Measurements from ENCODE around the gene THBD. TPM values are rescaled to one million over a fixed set of nuclear protein-coding genes. Genes with fewer than 3 reads are reported as not detected.

Gene THBD
- total and polyA plus RNA-seq, 2 experiments from 2014 or later = 50.1 to 79.6 TPM

DNA sequence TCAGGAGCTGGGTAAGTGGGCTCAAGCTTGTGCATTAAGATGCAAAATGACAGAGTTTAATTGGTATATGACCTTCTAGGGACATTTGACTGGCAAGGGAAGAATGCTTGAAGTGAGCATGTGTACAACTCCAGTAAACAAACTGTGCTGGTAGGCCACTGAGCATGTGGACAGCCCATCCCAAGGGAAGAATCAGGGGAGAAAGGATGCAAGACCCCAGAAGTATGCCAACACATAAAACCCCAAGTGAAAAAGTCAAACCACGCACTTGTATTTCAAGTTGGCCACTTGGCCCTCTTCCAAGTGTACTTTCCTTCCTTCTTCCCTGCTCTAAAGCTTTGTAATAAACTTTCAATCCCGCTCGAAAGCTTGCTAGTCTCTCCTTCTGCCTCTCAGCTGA, 10.4 kb upstream of the THBD start:
- H4K20me1 ChIP-seq (ENCODE audit: insufficient read depth, poor library complexity, severe bottlenecking) = no peaks in the 10 kb centered on the region

DNA sequence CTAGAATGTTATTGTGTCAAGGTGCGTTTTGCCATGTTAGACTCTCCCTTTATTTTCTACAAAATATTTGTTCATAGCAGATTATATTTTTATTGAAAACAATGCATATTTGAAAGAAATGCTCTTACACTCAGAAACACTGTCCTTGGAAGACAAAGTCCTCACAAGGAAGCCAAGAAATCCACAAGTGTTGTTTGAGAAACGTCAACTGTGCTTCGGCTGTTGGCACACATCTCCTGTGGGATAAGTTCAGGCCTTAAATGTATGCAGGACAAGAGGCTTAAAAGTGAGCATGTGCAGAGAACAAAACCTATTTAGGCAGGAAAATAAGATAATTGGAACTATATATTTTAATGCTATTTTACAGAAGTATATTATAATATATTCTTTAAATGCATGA, 9.5 kb upstream of the THBD start:
- no peak for DNase-seq (ENCODE audit: low spot score)
- peaks cover 25% of the 10 kb centered on the region for H3K4me1 ChIP-seq (ENCODE audit: insufficient read depth)
- no peaks in the 10 kb centered on the region for H3K36me3 ChIP-seq (replicated peaks; ENCODE audit: insufficient read depth, low read depth)
- no peaks in the 10 kb centered on the region for H4K20me1 ChIP-seq (ENCODE audit: insufficient read depth, poor library complexity, severe bottlenecking)
- H3K27me3 ChIP-seq = no peaks in the 10 kb centered on the region
- no peaks in the 10 kb centered on the region for H3K79me2 ChIP-seq
- TF ChIP-seq EZH2phosphoT487 (IDR thresholded peaks at IDR 0.05; ENCODE audit: low read depth, severe bottlenecking, unreplicated experiment) = no peak
- TF ChIP-seq, protein P1, sequence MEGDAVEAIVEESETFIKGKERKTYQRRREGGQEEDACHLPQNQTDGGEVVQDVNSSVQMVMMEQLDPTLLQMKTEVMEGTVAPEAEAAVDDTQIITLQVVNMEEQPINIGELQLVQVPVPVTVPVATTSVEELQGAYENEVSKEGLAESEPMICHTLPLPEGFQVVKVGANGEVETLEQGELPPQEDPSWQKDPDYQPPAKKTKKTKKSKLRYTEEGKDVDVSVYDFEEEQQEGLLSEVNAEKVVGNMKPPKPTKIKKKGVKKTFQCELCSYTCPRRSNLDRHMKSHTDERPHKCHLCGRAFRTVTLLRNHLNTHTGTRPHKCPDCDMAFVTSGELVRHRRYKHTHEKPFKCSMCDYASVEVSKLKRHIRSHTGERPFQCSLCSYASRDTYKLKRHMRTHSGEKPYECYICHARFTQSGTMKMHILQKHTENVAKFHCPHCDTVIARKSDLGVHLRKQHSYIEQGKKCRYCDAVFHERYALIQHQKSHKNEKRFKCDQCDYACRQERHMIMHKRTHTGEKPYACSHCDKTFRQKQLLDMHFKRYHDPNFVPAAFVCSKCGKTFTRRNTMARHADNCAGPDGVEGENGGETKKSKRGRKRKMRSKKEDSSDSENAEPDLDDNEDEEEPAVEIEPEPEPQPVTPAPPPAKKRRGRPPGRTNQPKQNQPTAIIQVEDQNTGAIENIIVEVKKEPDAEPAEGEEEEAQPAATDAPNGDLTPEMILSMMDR (IDR thresholded peaks at IDR 0.05; ENCODE audit: poor library complexity) = no peak
- no peak for TF ChIP-seq EZH2 (IDR thresholded peaks at IDR 0.05; ENCODE audit: borderline replicate concordance)
- H3K4me3 ChIP-seq = no peak overlapping the region
- H3K9me3 ChIP-seq (ENCODE audit: low read depth) = no peaks in the 10 kb centered on the region
- no peaks in the 10 kb centered on the region for H3K9me2 ChIP-seq (replicated peaks; ENCODE audit: insufficient read depth)
- no peak overlapping the region for H3K27ac ChIP-seq
- no peak overlapping the region for H3K4me2 ChIP-seq
- H2AFZ ChIP-seq = no peak overlapping the region
- 78% methylated on average over 3 of the region's 3 CpGs for WGBS (ENCODE audit: low lambda C conversion rate, missing lambda C conversion rate)

More for the DNA sequence above, 10.4 kb upstream of the THBD start:
- H3K79me2 ChIP-seq = no peaks in the 10 kb centered on the region
- no peak overlapping the region for H3K27ac ChIP-seq
- H3K36me3 ChIP-seq (replicated peaks; ENCODE audit: insufficient read depth, low read depth) = no peaks in the 10 kb centered on the region
- no peak overlapping the region for H3K4me3 ChIP-seq
- no peak overlapping the region for H2AFZ ChIP-seq
- no peaks in the 10 kb centered on the region for H3K9me2 ChIP-seq (replicated peaks; ENCODE audit: insufficient read depth)
- H3K4me1 ChIP-seq (ENCODE audit: insufficient read depth) = peaks cover 25% of the 10 kb centered on the region
- TF ChIP-seq EZH2phosphoT487 (IDR thresholded peaks at IDR 0.05; ENCODE audit: low read depth, severe bottlenecking, unreplicated experiment) = no peak
- no peak overlapping the region for H3K4me2 ChIP-seq
- H3K9me3 ChIP-seq (ENCODE audit: low read depth) = no peaks in the 10 kb centered on the region
- no peaks in the 10 kb centered on the region for H3K27me3 ChIP-seq
- WGBS (ENCODE audit: low lambda C conversion rate, missing lambda C conversion rate) = 52% methylated on average over 3 of the region's 3 CpGs
- DNase-seq (ENCODE audit: low spot score) = no peak

DNA sequence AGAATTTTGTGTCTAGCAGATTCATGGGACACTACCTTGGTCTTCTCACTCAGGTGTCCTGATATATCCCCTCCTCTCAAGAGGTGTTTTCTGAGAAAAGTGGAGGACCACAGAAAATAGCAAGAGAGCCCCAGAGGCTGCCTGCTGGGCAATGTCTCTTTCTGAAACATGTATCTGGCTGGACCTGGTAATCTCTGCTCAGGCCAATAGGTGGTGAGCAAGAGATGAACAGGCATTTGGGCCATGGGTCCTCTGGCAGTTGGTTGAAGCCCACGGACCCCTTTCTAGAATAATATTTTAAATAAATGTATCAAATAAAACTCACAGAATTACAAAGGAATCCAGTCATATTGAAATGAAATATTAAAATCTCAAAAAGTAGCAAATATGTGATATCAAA, 8.8 kb upstream of the THBD start:
- WGBS (ENCODE audit: low lambda C conversion rate, missing lambda C conversion rate) = 59% methylated on average over 1 of the region's 1 CpG
- Histone ChIP-seq H2AFZ (no peak overlapping the region), H4K20me1 (ENCODE audit: insufficient read depth, poor library complexity, severe bottlenecking) (no peaks in the 10 kb centered on the region), H3K27me3 (no peaks in the 10 kb centered on the region), H3K4me2 (no peak overlapping the region), H3K9me3 (ENCODE audit: low read depth) (no peaks in the 10 kb centered on the region), H3K4me1 (ENCODE audit: insufficient read depth) (peaks cover 25% of the 10 kb centered on the region), H3K9me2 (replicated peaks; ENCODE audit: insufficient read depth) (no peaks in the 10 kb centered on the region), H3K27ac (no peak overlapping the region), H3K79me2 (no peaks in the 10 kb centered on the region), H3K4me3 (no peak overlapping the region), H3K36me3 (replicated peaks; ENCODE audit: insufficient read depth, low read depth) (no peaks in the 10 kb centered on the region)
- no peak for TF ChIP-seq EZH2 (IDR thresholded peaks at IDR 0.05; ENCODE audit: borderline replicate concordance)
- TF ChIP-seq, protein P1 (IDR thresholded peaks at IDR 0.05; ENCODE audit: poor library complexity) = no peak
- no peak for DNase-seq (ENCODE audit: low spot score)

DNA sequence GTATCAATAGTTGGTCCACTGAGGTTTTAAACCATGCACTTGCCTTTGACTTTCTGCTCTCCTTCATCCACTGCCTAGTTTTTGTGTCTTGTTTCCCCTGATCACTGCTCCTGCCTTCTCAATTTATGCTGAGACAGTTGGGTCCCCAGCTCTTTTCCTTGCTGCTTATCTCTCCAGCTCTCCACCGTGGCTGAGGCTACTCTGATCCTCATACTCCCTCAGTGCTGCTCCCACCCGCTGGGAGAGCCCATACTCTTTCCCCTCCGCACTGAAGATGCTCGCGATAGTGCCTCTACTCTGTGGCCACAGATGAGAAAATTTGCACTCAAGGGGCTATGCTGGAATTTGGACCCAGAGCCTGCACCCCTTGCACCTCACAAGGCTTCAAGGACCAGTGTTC, 3.4 kb upstream of the THBD start:
- no peaks in the 10 kb centered on the region for H3K36me3 ChIP-seq (replicated peaks; ENCODE audit: insufficient read depth, low read depth)
- no peaks in the 10 kb centered on the region for H3K79me2 ChIP-seq
- H3K27ac ChIP-seq = no peak overlapping the region
- H3K4me3 ChIP-seq = no peak overlapping the region
- TF ChIP-seq EZH2phosphoT487 (IDR thresholded peaks at IDR 0.05; ENCODE audit: low read depth, severe bottlenecking, unreplicated experiment) (no peak), EZH2 (IDR thresholded peaks at IDR 0.05; ENCODE audit: borderline replicate concordance) (no peak)
- TF ChIP-seq, protein P1 (IDR thresholded peaks at IDR 0.05; ENCODE audit: poor library complexity) = no peak
- WGBS (ENCODE audit: low lambda C conversion rate, missing lambda C conversion rate) = 86% methylated on average over 5 of the region's 5 CpGs
- H3K4me1 ChIP-seq (ENCODE audit: insufficient read depth) = peaks cover 28% of the 10 kb centered on the region
- H3K9me2 ChIP-seq (replicated peaks; ENCODE audit: insufficient read depth) = no peaks in the 10 kb centered on the region
- H3K9me3 ChIP-seq (ENCODE audit: low read depth) = no peaks in the 10 kb centered on the region
- no peak overlapping the region for H2AFZ ChIP-seq
- no peak for DNase-seq (ENCODE audit: low spot score)
- H3K4me2 ChIP-seq = no peak overlapping the region
- H3K27me3 ChIP-seq = peaks cover 8% of the 10 kb centered on the region
- H4K20me1 ChIP-seq (ENCODE audit: insufficient read depth, poor library complexity, severe bottlenecking) = no peaks in the 10 kb centered on the region
